IMR-90 (cell line): ENCODE measurements around the gene RAPGEF3. TPM values are rescaled to one million over a fixed set of nuclear protein-coding genes. Genes with fewer than 3 reads are reported as not detected.

Source experiments
- ATAC-seq: fragments of 200-7000 bp; cut with Tn5 transposase; 2 replicates; pipeline ENCODE4 v1.9.1; 2020; ENCODE audit warnings: low read depth, mild to moderate bottlenecking, moderate library complexity
- BruUV-seq: library from RNA; stranded (reverse); fragments of 400-500 nt; replicated peaks from 2 replicates; lab custom pipeline; 2021; lab: Mats Ljungman, UMichigan
- CTCF ChIA-PET: fragments of 300-600 bp; formaldehyde crosslinking; extraction: SDS; loops from one replicate; lab custom pipeline; 2021; ENCODE audit warnings: antibody characterized with exemption; lab: Yijun Ruan, JAX
- POLR2A ChIA-PET: fragments of 300-600 bp; sonication (Branson Sonifier 250); formaldehyde crosslinking; loops from one replicate; lab custom pipeline; 2022; ENCODE audit warnings: antibody characterized with exemption; ENCODE audit not compliant: unreplicated experiment; lab: Charles Lee
- DNase-seq: peaks from one replicate; pipeline ENCODE4 v3.0.0; 2013
- H2AFZ ChIP-seq: replicated peaks from 2 replicates; pipeline ENCODE3; 2013; ENCODE audit warnings: low read length, mild to moderate bottlenecking; ENCODE audit not compliant: poor library complexity
- H2AK5ac ChIP-seq: 2 replicates; pipeline ENCODE4 v1.6.1; 2013; ENCODE audit warnings: low read depth, low read length, inconsistent platforms
- H2AK9ac ChIP-seq: replicated peaks from 2 replicates; pipeline ENCODE3; 2013; ENCODE audit warnings: mild to moderate bottlenecking, low read depth, low read length, moderate library complexity; ENCODE audit not compliant: poor library complexity
- H2BK120ac ChIP-seq: 2 replicates; pipeline ENCODE4 v1.6.1; 2013; ENCODE audit warnings: low read depth, low read length, inconsistent platforms
- H2BK15ac ChIP-seq: 3 replicates; pipeline ENCODE4 v1.6.1; 2013; ENCODE audit warnings: low read depth, low read length, inconsistent platforms
- H2BK20ac ChIP-seq: 2 replicates; pipeline ENCODE4 v1.6.1; 2013; ENCODE audit warnings: low read depth, mild to moderate bottlenecking, inconsistent platforms, low read length, moderate library complexity
- H2BK5ac ChIP-seq: 2 replicates; pipeline ENCODE4 v1.6.1; 2013; ENCODE audit warnings: mild to moderate bottlenecking, low read depth, low read length, inconsistent platforms; ENCODE audit not compliant: poor library complexity, severe bottlenecking
- H3K14ac ChIP-seq: replicated peaks from 2 replicates; pipeline ENCODE4 v1.6.1; 2013; ENCODE audit warnings: low read depth, low read length, inconsistent platforms
- H3K18ac ChIP-seq: 2 replicates; pipeline ENCODE4 v1.6.1; 2013; ENCODE audit warnings: low read depth, low read length, control low read depth
- H3K23ac ChIP-seq: 2 replicates; pipeline ENCODE4 v1.6.1; 2013; ENCODE audit warnings: low read depth, low read length, inconsistent platforms
- H3K27ac ChIP-seq: 2 replicates; pipeline ENCODE4 v1.5.1; 2013; ENCODE audit warnings: mild to moderate bottlenecking, control low read depth, low read length; ENCODE audit not compliant: insufficient read depth
- H3K27me3 ChIP-seq: 2 replicates; pipeline ENCODE4 v1.6.1; 2013; ENCODE audit warnings: low read length; ENCODE audit not compliant: control insufficient read depth, insufficient read depth
- H3K36me3 ChIP-seq: 2 replicates; pipeline ENCODE4 v1.6.1; 2013; ENCODE audit warnings: low read length, mixed read lengths; ENCODE audit not compliant: control insufficient read depth, insufficient read depth
- H3K4ac ChIP-seq: 2 replicates; pipeline ENCODE4 v1.6.1; 2013; ENCODE audit warnings: low read depth, low read length, inconsistent platforms
- H3K4me1 ChIP-seq: 2 replicates; pipeline ENCODE4 v1.6.1; 2013; ENCODE audit warnings: low read length, mixed read lengths; ENCODE audit not compliant: control insufficient read depth, insufficient read depth
- H3K4me2 ChIP-seq: 2 replicates; pipeline ENCODE4 v1.6.1; 2013; ENCODE audit warnings: low read depth, mild to moderate bottlenecking, control low read depth, low read length, moderate library complexity
- H3K4me3 ChIP-seq: 2 replicates; pipeline ENCODE4 v1.5.1; 2013; ENCODE audit warnings: low read depth, mild to moderate bottlenecking, control low read depth, low read length, moderate library complexity; ENCODE audit not compliant: insufficient read depth
- H3K56ac ChIP-seq: 2 replicates; pipeline ENCODE4 v1.6.1; 2013; ENCODE audit warnings: low read length, inconsistent platforms; ENCODE audit not compliant: insufficient read depth; ENCODE audit errors: extremely low read depth
- H3K79me1 ChIP-seq, 2 experiments: 2 replicates each; pipeline ENCODE4 v1.6.1; 2013; ENCODE audit warnings: low read length in 2 of 2, inconsistent platforms in 1 of 2, low read depth in 1 of 2
- H3K9ac ChIP-seq: 2 replicates; pipeline ENCODE4 v1.6.1; 2013; ENCODE audit warnings: low read depth, low read length, control low read depth
- H3K9me1 ChIP-seq: 2 replicates; pipeline ENCODE4 v1.6.1; 2013; ENCODE audit warnings: low read length, inconsistent platforms; ENCODE audit not compliant: insufficient read depth
- H3K9me3 ChIP-seq: 2 replicates; pipeline ENCODE4 v1.6.1; 2013; ENCODE audit warnings: low read length; ENCODE audit not compliant: control insufficient read depth, insufficient read depth
- H4K20me1 ChIP-seq: 2 replicates; pipeline ENCODE4 v1.6.1; 2013; ENCODE audit warnings: low read length, inconsistent platforms; ENCODE audit not compliant: insufficient read depth
- H4K5ac ChIP-seq: 2 replicates; pipeline ENCODE4 v1.6.1; 2013; ENCODE audit warnings: mild to moderate bottlenecking, low read depth, low read length, control low read depth
- H4K8ac ChIP-seq, 2 experiments: 2 replicates each; pipeline ENCODE4 v1.6.1; 2013; ENCODE audit warnings: low read depth in 2 of 2, low read length in 2 of 2, control low read depth in 1 of 2, inconsistent platforms in 1 of 2
- H4K91ac ChIP-seq: 2 replicates; pipeline ENCODE4 v1.6.1; 2013; ENCODE audit warnings: low read depth, low read length, inconsistent platforms; ENCODE audit not compliant: insufficient read depth
- BHLHE40 ChIP-seq: fragments of 150-350 bp; IDR thresholded peaks from 2 replicates; pipeline ENCODE4 v1.6.1; 2016; ENCODE audit warnings: mild to moderate bottlenecking, low read depth, low read length
- CEBPB ChIP-seq: IDR thresholded peaks from 2 replicates; pipeline ENCODE4 v1.6.1; 2012; ENCODE audit warnings: low read depth, low read length, improper control_type of control experiment
- CHD1 ChIP-seq: IDR thresholded peaks from 2 replicates; pipeline ENCODE4 v1.6.1; 2012; ENCODE audit warnings: low read depth, low read length, improper control_type of control experiment
- FOS ChIP-seq: fragments of 150-350 bp; IDR thresholded peaks from 2 replicates; pipeline ENCODE4 v1.6.1; 2016; ENCODE audit warnings: low read depth, low read length
- MAFK ChIP-seq: IDR thresholded peaks from 2 replicates; pipeline ENCODE4 v1.6.1; 2012; ENCODE audit warnings: low read depth, low read length, improper control_type of control experiment
- MXI1 ChIP-seq: IDR thresholded peaks from 2 replicates; pipeline ENCODE4 v1.6.1; 2012; ENCODE audit warnings: low read depth, mild to moderate bottlenecking, low read length, moderate library complexity, borderline replicate concordance
- NFE2L2 ChIP-seq: fragments of 150-350 bp; IDR thresholded peaks from 2 replicates; pipeline ENCODE4 v1.6.1; 2016; ENCODE audit warnings: low read depth, mild to moderate bottlenecking, low read length
- POLR2A ChIP-seq: IDR thresholded peaks from 2 replicates; pipeline ENCODE4 v1.6.1; 2012; ENCODE audit warnings: mild to moderate bottlenecking, low read depth, low read length
- RAD21 ChIP-seq: IDR thresholded peaks from 2 replicates; pipeline ENCODE4 v1.6.1; 2012; ENCODE audit warnings: low read length, improper control_type of control experiment
- SMC3 ChIP-seq: fragments of 150-350 bp; IDR thresholded peaks from 2 replicates; pipeline ENCODE4 v1.6.1; 2016; ENCODE audit warnings: low read depth, mild to moderate bottlenecking, antibody characterized with exemption, low read length, moderate library complexity
- WGBS, 2 experiments: methylation state at CpG; one replicate each; pipeline versions ENCODE4 v1.1.5 to v1.1.7; 2013; ENCODE audit warnings: missing lambda C conversion rate in 2 of 2; ENCODE audit not compliant: insufficient read length in 1 of 2; ENCODE audit errors: extremely low coverage in 2 of 2; 5-methylcytosine and 5-hydroxymethylcytosine counted together
- dilution Hi-C: fragments of 300-500 bp; cut with HindIII; formaldehyde crosslinking; loops from one replicate; pipeline ENCODE4 v1.14.3; 2018; ENCODE audit warnings: low sequenced_read_pairs; ENCODE audit not compliant: unreplicated experiment
- in situ Hi-C: fragments of 300-500 bp; cut with MboI; formaldehyde crosslinking; loops from 3 replicates; pipeline ENCODE4 v1.14.3; 2019; ENCODE audit warnings: low sequenced_read_pairs, inconsistent platforms, mixed read lengths
- intact Hi-C: fragments of 100-400 bp; cut with micrococcal nuclease; formaldehyde crosslinking; loops from 2 replicates; pipeline ENCODE4 v1.10.0; 2022
- polyA plus RNA-seq, 3 experiments: library from polyadenylated mRNA; depleted of rRNA; stranded (reverse); fragments of >200 nt; gene quantifications; 2 replicates each; pipeline ENCODE4 v1.2.3, GENCODE V29; 2012; ENCODE audit warnings: low replicate concordance in 1 of 3
- total RNA-seq: library from RNA; depleted of rRNA; stranded (reverse); fragments of >200 nt; gene quantifications from 2 replicates; pipeline ENCODE4 v1.2.3, GENCODE V29; 2012
- TF ChIP-seq, protein P1 (sequence below): fragments of 150-350 bp; IDR thresholded peaks from 2 replicates; pipeline ENCODE4 v1.6.1; 2017; ENCODE audit warnings: mild to moderate bottlenecking, antibody characterized with exemption, low read length, low read depth

The RAPGEF3 gene
- total and polyA plus RNA-seq, 2 of the 4 experiments (the other 2 are of a cell fraction), result 1.3 to 2.0 TPM

GRCh38 chr12:47795121-47795813 is 36.6 kb upstream of the RAPGEF3 start:
- dilution Hi-C loops (no loop called here), in situ Hi-C loops (no loop called here), intact Hi-C loops (no loop called here)
- Histone ChIP-seq H3K18ac (no peak overlapping the region), H2BK20ac (no peak overlapping the region), H3K9ac (no peak overlapping the region), H4K91ac (no peak overlapping the region), H3K9me3 (no peaks in the 10 kb centered on the region), H2BK5ac (no peak overlapping the region), H3K4ac (no peak overlapping the region), H3K4me1 (peaks cover 5% of the 10 kb centered on the region; the same call in 1 of the 2 replicates), H3K27me3 (no peaks in the 10 kb centered on the region), H2BK120ac (no peak overlapping the region), H4K20me1 (peaks cover 33% of the 10 kb centered on the region), H3K4me2 (no peak overlapping the region), H4K8ac (no peak overlapping the region), H2AK5ac (no peak overlapping the region), H3K9me1 (peaks cover 3% of the 10 kb centered on the region; the same call in 1 of the 2 replicates), H3K23ac (no peak overlapping the region), H3K79me1 (peaks cover 12 to 37% of the 10 kb centered on the region in 2 experiments), H3K27ac (no peak overlapping the region), H2BK15ac (no peak overlapping the region), H2AFZ (no peak overlapping the region), H4K5ac (no peak overlapping the region), H3K14ac (no peak overlapping the region), H3K56ac (no peak overlapping the region), H2AK9ac (no peak overlapping the region), H3K4me3 (no peak overlapping the region), H3K36me3 (peaks cover 74% of the 10 kb centered on the region)
- no TSS peak for BruUV-seq
- no peak for DNase-seq
- no peak for ATAC-seq
- no peak for TF ChIP-seq BHLHE40
- no peak for TF ChIP-seq CEBPB
- no peak for TF ChIP-seq NFE2L2
- no peak for TF ChIP-seq RAD21
- TF ChIP-seq FOS, result no peak
- TF ChIP-seq CHD1, result no peak
- no peak for TF ChIP-seq MAFK
- no peak for TF ChIP-seq MXI1
- TF ChIP-seq POLR2A, result no peak
- TF ChIP-seq SMC3, result no peak
- TF ChIP-seq, protein P1, sequence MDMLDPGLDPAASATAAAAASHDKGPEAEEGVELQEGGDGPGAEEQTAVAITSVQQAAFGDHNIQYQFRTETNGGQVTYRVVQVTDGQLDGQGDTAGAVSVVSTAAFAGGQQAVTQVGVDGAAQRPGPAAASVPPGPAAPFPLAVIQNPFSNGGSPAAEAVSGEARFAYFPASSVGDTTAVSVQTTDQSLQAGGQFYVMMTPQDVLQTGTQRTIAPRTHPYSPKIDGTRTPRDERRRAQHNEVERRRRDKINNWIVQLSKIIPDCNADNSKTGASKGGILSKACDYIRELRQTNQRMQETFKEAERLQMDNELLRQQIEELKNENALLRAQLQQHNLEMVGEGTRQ, result no peak
- 97% methylated on average over 12 of the region's 21 CpGs; no CpG with 5 or more reads in 1 of the 2 experiments for WGBS, 2 experiments
- POLR2A ChIA-PET, result no interaction called here
- CTCF ChIA-PET, result no interaction called here
